SHP77 treated with DMSO at 0.1 percent for 48 hours (cell line): ENCODE results near the gene ZRSR2.
"Not testable (repeated sequence)": the region's sequence is repeated elsewhere in the genome, so short reads cannot be mapped to it uniquely, and the experiment has no call there.

Source experiments
- DNase-seq: peaks from one replicate; lab custom pipeline; 2025; lab: John Stamatoyannopoulos, UW

The ZRSR2 gene

DNA sequence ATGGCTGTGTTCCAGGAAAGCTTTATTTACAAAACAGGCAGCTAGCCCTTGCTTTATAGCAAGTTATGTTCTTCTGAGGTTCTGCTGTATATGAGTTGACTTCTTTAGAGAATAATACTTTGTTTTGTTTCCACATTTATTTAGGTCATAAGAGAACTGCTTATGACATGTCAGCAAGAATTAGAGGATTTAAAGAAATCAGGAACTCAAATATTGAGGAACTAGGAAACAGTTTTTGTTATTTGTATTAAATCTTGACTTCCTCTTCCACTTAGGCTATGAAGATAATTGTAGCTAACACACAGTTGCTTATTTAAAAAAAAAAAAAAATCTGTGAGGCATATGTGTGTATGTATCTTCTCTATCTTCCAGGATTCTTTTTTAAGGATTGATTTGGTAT is 14.3 kb downstream of the ZRSR2 start:
- DNase-seq: no peak

GRCh38 chrX:15808254-15808653 is 18.0 kb downstream of the ZRSR2 start:
- DNase-seq: no peak

- no peak for DNase-seq
These were observed 22.1 kb downstream of the ZRSR2 start for GRCh38 chrX:15812192-15812938.

DNA sequence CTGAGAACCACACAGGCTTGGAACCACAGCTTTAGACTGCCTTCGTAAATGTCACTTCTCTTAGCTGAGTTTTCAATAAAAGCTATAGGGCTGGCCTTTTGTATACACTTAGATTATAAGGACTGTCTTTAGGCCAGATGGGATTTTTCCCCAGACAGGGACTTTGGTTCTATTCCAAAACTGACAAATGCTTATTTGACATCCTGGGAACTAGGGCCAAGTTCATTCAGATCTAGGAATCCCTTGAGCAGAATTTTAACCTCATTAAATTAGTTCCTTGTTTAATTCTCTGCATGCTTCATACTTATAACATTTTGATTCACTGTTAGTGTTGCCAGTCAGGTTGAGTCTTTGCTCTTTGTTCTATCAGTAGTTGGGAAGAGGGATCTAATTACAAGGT is 23.1 kb downstream of the ZRSR2 start:
- DNase-seq: no peak

- DNase-seq: no peak
These were observed 24.6 kb downstream of the ZRSR2 start for GRCh38 chrX:15814771-15815365.

DNA sequence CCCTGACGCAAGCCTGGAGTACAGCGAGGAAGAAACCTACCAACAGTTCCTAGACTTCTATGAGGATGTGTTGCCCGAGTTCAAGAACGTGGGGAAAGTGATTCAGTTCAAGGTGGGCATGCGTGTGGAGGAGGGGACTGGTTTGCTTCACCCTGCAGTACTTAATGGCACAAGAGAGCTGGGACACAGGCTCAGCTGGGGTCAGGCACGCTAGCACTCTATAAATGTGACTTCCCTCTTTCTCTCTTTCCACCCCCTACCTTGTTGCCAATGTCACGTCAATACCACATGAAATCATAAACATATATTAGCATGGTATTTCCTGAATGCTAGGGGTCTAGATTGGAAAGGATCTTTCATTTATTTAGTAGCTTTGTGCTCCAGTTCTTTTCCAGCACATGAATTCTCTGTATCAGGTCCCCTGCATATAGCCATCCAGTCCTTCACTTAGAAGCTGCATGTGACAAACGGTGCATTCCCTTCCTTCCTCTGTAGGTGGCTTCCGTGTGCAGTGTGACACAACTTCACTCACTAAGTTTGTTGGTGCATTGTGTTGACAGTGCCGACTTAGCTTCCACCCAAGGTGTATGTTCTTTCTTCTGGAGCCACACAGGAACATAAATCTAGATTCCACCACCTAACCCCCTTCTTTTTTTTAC is 25.6 kb downstream of the ZRSR2 start:
- DNase-seq: no peak

DNA sequence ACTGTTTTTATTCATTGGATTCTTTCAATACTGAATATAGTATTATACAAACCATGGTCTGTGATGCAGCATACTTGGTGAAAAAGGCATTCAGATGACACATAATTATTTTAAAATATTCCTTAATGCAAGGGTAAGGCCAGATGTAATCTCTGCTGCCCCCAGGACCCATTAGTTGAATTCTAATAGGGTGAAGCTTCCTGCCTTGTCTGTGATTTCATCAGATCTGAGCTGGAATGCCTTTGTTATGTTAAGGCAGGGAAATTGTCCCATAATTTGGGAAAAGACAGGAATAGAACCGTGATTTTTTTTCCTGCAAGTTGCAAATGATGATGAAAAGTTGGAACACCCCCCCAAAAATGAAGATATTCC is 26.1 kb downstream of the ZRSR2 start:
- DNase-seq: no peak

DNA sequence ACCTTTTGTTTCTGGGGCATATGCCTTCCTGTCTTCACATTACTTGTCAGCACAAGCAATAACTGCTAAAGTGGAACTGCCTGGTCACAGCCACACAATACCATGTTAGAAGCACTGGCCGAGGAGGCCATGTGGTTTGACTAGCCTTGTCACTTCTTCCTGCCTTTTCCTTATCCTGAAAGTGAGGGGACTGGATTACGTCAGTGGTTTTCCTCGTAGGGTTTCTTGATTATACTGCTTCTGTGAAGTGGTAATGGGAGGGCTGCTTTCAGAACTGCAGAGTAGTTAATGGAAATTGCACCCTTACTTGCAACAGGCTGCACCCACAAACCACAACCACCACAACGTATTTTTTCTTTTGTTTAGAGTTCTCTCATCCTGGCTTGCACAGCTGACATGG is 26.6 kb downstream of the ZRSR2 start:
- no peak for DNase-seq

- DNase-seq: no peak
These were observed 30.1 kb downstream of the ZRSR2 start for GRCh38 chrX:15820106-15821073.

DNA sequence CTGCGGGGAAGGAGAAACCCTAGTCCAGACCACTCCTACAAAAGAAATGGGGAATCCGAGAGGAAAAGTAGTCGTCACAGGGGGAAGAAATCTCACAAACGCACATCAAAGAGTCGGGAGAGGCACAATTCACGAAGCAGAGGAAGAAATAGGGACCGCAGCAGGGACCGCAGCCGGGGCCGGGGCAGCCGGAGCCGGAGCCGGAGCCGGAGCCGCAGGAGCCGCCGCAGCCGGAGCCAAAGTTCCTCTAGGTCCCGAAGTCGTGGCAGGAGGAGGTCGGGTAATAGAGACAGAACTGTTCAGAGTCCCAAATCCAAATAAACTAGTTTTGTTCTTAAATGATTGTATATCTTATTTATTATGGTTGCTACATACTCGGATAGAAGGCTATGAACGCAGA is 32.6 kb downstream of the ZRSR2 start:
- no peak for DNase-seq

GRCh38 chrX:15825936-15826335 is 35.7 kb downstream of the ZRSR2 start:
- DNase-seq: no peak

GRCh38 chrX:15829217-15829616 is 38.9 kb downstream of the ZRSR2 start:
- no peak for DNase-seq

GRCh38 chrX:15831347-15831746 is 41.1 kb downstream of the ZRSR2 start:
- DNase-seq: not testable (repeated sequence)

- no peak for DNase-seq
These were observed 43.8 kb downstream of the ZRSR2 start for GRCh38 chrX:15834053-15834452.

GRCh38 chrX:15834827-15835595 is 44.7 kb downstream of the ZRSR2 start:
- no peak for DNase-seq

DNA sequence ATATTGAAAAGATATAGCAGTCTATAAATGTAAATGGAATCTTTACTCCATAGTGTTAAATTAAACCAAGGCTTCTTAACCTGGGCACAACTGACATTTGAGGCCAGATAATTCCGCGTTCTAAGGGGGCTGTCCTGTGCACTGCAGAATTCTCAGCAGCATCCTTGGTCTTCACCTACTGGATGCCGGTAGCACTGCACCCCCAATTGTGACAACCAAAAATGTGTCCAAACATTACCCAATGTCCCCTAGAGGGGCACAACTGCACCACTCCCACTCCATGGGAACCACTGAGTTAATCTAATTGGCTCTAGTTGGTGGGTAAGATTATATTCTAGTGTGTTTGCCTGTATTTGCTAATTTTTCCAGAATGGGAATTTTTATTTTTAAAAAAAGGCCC is 47.7 kb downstream of the ZRSR2 start:
- no peak for DNase-seq

- DNase-seq: no peak
These were observed 51.7 kb downstream of the ZRSR2 start for GRCh38 chrX:15841853-15842516.

- DNase-seq: no peak
These were observed 53.7 kb downstream of the ZRSR2 start for GRCh38 chrX:15843960-15844359.

DNA sequence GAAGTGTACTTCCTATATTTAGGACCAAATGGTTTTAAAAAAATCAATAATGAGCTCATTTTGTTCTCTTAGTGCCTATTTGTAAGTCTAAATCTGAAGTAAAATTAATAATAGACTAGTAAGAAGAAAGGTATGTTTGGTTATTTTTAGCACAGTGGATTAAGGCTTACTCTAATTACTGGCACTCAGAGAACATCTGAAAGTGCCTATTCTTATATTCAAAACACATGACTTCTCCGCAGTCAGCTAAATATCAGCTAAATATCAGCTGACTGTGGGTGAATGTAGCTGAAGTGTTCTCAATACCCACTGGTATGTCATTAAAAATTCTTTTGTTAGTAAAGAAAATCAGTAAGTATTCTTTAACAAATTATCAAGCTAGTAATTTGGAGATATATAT is 58.3 kb downstream of the ZRSR2 start:
- DNase-seq: no peak

DNA sequence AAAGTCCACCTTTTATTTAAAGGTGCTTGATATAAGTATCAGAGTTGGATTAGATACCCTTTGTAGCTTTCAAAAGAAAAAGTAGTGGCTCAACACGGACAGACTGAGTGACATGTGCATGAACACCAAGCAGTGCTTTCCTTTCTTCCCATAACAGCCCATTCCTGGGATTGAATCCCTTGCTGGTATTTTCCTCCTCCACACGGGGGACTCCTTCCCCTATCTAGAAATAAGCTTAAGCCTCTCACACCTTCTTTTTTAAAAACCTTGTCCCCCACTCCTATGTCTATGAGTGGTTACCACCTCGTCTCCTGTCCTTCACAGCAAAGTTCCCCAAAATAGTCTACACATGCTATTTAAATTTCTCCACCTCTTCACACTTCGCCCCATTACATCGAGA is 59.3 kb downstream of the ZRSR2 start:
- DNase-seq: no peak

- DNase-seq: no peak
These were observed 63.3 kb downstream of the ZRSR2 start for GRCh38 chrX:15853586-15854079.
